ENCODE data around the gene ALOX12B.
"Not testable (repeated sequence)": the region's sequence is repeated elsewhere in the genome, so short reads cannot be mapped to it uniquely, and the experiment has no call there.

Gene ALOX12B

DNA sequence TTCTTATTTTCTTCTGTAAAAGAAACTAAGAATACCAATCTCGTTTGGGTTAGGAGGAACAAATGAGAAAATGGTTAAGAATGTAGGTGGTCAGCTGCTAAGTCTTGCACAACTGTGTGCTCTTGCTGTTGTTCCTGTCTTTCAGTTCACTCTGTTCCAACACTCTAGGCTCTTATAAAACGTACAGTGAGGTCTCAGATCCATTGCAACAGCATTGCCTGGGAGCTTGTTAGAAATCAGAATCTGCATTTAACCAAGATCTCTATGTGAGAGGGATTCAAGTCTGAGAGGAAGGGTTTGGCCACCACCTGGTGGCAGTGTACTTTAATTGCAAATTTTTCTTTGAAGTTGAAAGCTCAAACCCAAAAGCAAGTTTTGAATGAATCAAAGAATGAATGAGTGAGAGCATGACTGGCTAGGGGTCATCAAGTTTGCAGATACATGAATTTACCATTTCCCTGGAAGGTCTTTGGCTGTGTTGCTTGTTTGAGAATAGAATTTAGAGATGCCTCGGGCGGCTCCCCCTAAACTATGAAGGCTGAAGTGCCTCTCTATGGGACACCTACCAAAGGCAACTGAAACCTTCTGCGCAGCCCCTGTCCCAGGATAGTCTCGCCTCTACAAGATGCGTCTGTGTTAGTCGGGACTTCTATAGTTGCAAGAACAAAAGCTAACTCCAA lies 46.1 kb downstream of the ALOX12B start:
- 78 to 79% methylated on average over 4 to 7 of the region's 8 CpGs for WGBS, 2 experiments (ENCODE audit: insufficient coverage in 2 of 2)
- Histone ChIP-seq H3K4me3 (ENCODE audit: extremely low read depth, insufficient read depth, low read length, poor library complexity, severe bottlenecking) (no peak overlapping the region), H3K4me1 (ENCODE audit: control insufficient read depth, insufficient read depth, low read length, poor library complexity, severe bottlenecking) (peaks cover 5% of the 10 kb centered on the region), H3K36me3 (ENCODE audit: control insufficient read depth, insufficient read depth, low read length) (no peaks in the 10 kb centered on the region), H3K9me3 (ENCODE audit: control insufficient read depth, low read length) (peaks cover 8% of the 10 kb centered on the region), H3K27ac (ENCODE audit: low read depth, low read length, severe bottlenecking) (peak overlapping the region; percentile 89)

DNA sequence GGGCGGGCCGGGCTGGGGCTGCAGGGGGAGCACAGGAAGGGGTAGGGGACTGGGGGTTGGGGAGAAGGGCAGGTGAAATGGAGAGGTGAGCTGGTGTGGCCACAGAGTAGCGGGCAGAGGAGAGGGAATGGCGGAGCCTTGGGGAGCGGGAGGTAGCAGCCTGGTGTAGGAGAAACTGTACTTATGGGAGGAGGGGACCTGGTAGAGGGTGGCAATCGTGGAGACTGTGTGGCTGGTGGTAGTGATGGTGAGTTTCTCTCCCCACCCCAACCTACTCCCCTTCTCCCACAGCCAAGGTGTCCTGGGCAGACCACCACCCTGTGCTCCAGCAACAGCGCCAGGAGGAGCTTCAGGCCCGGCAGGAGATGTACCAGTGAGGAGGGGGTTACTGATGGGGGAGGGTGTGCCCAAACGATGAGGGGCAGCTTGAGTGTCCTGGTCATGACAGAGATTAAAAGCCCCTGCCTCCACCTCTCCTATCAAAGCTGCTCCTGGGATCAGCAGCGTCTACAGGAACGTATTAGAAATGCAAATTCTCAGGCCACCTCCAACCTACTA lies 47.8 kb downstream of the ALOX12B start:
- 96 to 100% methylated on average over 1 to 4 of the region's 11 CpGs for WGBS, 2 experiments (ENCODE audit: insufficient coverage in 2 of 2)

DNA sequence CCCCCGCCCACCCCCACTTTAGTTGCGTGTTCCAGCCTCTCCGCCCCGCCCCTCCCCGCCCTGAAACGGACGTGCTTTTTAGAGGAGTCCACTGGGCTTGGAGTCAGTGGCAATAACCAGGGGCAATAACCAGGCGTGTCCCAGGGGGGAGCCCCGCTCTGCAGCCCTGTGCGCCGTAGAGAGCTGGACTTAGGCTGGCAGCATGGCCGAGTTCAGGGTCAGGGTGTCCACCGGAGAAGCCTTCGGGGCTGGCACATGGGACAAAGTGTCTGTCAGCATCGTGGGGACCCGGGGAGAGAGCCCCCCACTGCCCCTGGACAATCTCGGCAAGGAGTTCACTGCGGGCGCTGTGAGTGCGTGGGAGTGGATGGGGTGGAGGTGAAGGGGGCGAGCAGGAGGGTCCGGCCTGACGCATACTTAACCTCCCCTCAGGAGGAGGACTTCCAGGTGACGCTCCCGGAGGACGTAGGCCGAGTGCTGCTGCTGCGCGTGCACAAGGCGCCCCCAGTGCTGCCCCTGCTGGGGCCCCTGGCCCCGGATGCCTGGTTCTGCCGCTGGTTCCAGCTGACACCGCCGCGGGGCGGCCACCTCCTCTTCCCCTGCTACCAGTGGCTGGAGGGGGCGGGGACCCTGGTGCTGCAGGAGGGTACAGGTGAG lies 48.4 kb downstream of the ALOX12B start, which contains the start of gene ALOX15B:
ALOX15B (plus strand) TSS at position 106 of the 657 bp plus-strand sequence; CDS start at position 203, 97 bp downstream.
- 88 to 95% methylated on average over 19 to 24 of the region's 37 CpGs for whole genome bisulfite sequencing, 2 experiments (ENCODE audit: insufficient coverage in 2 of 2)
- Histone ChIP-seq H3K36me3 (ENCODE audit: control insufficient read depth, insufficient read depth, low read length) (no peaks in the 10 kb centered on the region), H3K4me3 (ENCODE audit: extremely low read depth, insufficient read depth, low read length, poor library complexity, severe bottlenecking) (no peak within 1 kb of the TSS)

More for the DNA sequence above, 47.8 kb downstream of the ALOX12B start:
- H3K9me3 ChIP-seq (ENCODE audit: control insufficient read depth, low read length) = peaks cover 8% of the 10 kb centered on the region
- no peak overlapping the region for H3K4me3 ChIP-seq (ENCODE audit: extremely low read depth, insufficient read depth, low read length, poor library complexity, severe bottlenecking)
- H3K27ac ChIP-seq (ENCODE audit: low read depth, low read length, severe bottlenecking) = no peak overlapping the region
- H3K4me1 ChIP-seq (ENCODE audit: control insufficient read depth, insufficient read depth, low read length, poor library complexity, severe bottlenecking) = peaks cover 5% of the 10 kb centered on the region
- no peaks in the 10 kb centered on the region for H3K36me3 ChIP-seq (ENCODE audit: control insufficient read depth, insufficient read depth, low read length)

DNA sequence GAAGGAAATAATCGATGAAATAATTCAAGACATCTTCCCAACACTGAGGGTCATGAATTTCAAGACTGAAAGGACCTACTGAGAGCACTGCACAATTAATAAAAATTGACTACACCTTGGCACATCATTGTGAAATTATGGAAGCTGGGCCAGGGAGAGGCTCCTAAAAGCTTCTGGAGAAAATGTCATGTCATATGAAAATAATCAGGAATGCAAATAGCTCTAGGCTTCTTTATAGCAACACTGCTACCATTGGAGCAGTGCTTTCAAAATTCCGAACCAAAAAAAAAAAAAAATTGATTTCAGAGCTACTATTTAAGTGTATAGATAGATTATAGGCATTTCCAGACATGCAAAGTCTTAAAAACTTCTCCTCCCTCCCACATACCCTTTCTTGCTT lies 55.1 kb downstream of the ALOX12B start:
- Histone ChIP-seq H3K36me3 (ENCODE audit: control insufficient read depth, insufficient read depth, low read length) (no peaks in the 10 kb centered on the region), H3K9me3 (ENCODE audit: control insufficient read depth, low read length) (peaks cover 6% of the 10 kb centered on the region), H3K4me1 (ENCODE audit: control insufficient read depth, insufficient read depth, low read length, poor library complexity, severe bottlenecking) (no peaks in the 10 kb centered on the region), H3K4me3 (ENCODE audit: extremely low read depth, insufficient read depth, low read length, poor library complexity, severe bottlenecking) (no peak overlapping the region), H3K27ac (ENCODE audit: low read depth, low read length, severe bottlenecking) (no peak overlapping the region)
- no CpG with 5 or more reads among the region's 2 CpGs for WGBS, 2 experiments (ENCODE audit: insufficient coverage in 2 of 2)

More for the DNA sequence above, 48.4 kb downstream of the ALOX12B start, which contains the start of gene ALOX15B:
- Histone ChIP-seq H3K4me1 (ENCODE audit: control insufficient read depth, insufficient read depth, low read length, poor library complexity, severe bottlenecking) (peaks cover 5% of the 10 kb centered on the region), H3K9me3 (ENCODE audit: control insufficient read depth, low read length) (peaks cover 8% of the 10 kb centered on the region), H3K27ac (ENCODE audit: low read depth, low read length, severe bottlenecking) (no peak within 1 kb of the TSS)

GRCh38 chr17:8031950-8032349 lies 55.6 kb downstream of the ALOX12B start:
- no CpG with 5 or more reads among the region's 1 CpG for WGBS, 2 experiments (ENCODE audit: insufficient coverage in 2 of 2)
- Histone ChIP-seq H3K36me3 (ENCODE audit: control insufficient read depth, insufficient read depth, low read length) (no peaks in the 10 kb centered on the region), H3K4me3 (ENCODE audit: extremely low read depth, insufficient read depth, low read length, poor library complexity, severe bottlenecking) (no peak overlapping the region), H3K4me1 (ENCODE audit: control insufficient read depth, insufficient read depth, low read length, poor library complexity, severe bottlenecking) (no peaks in the 10 kb centered on the region), H3K27ac (ENCODE audit: low read depth, low read length, severe bottlenecking) (no peak overlapping the region), H3K9me3 (ENCODE audit: control insufficient read depth, low read length) (peaks cover 6% of the 10 kb centered on the region)

DNA sequence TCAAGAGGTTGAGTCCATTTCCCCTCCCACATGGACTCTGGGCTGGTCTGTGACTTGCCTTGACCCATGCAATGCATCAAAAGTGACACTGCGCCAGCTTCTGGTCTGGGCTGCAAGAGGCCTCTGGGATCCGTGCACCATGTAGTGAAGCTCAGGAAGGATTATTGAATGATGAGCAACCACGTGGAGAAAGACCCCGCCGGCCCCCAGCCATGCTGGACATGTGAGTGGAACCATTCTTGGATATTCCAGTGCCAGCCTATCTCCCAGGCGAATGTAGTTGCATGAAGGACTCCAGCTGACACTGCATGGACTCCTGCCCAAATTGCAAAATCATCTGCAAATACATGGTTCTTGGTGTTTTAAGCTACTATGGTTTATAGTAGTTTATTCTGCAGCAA lies 56.3 kb downstream of the ALOX12B start:
- H3K4me3 ChIP-seq (ENCODE audit: extremely low read depth, insufficient read depth, low read length, poor library complexity, severe bottlenecking) = no peak overlapping the region
- peaks cover 6% of the 10 kb centered on the region for H3K9me3 ChIP-seq (ENCODE audit: control insufficient read depth, low read length)
- no peak overlapping the region for H3K27ac ChIP-seq (ENCODE audit: low read depth, low read length, severe bottlenecking)
- no peaks in the 10 kb centered on the region for H3K4me1 ChIP-seq (ENCODE audit: control insufficient read depth, insufficient read depth, low read length, poor library complexity, severe bottlenecking)
- no peaks in the 10 kb centered on the region for H3K36me3 ChIP-seq (ENCODE audit: control insufficient read depth, insufficient read depth, low read length)
- WGBS, 2 experiments (ENCODE audit: insufficient coverage in 2 of 2) = 91 to 93% methylated on average over 5 to 6 of the region's 6 CpGs

GRCh38 chr17:8029121-8029520 lies 58.4 kb downstream of the ALOX12B start:
- Histone ChIP-seq H3K4me3 (ENCODE audit: extremely low read depth, insufficient read depth, low read length, poor library complexity, severe bottlenecking) (no peak overlapping the region), H3K27ac (ENCODE audit: low read depth, low read length, severe bottlenecking) (no peak overlapping the region), H3K9me3 (ENCODE audit: control insufficient read depth, low read length) (peaks cover 6% of the 10 kb centered on the region), H3K4me1 (ENCODE audit: control insufficient read depth, insufficient read depth, low read length, poor library complexity, severe bottlenecking) (no peaks in the 10 kb centered on the region), H3K36me3 (ENCODE audit: control insufficient read depth, insufficient read depth, low read length) (no peaks in the 10 kb centered on the region)
- WGBS, 2 experiments (ENCODE audit: insufficient coverage in 2 of 2) = 55 to 90% methylated on average over 1 to 4 of the region's 5 CpGs

- peaks cover 6% of the 10 kb centered on the region for H3K9me3 ChIP-seq (ENCODE audit: control insufficient read depth, low read length)
- 86 to 100% methylated on average over 4 to 6 of the region's 9 CpGs for WGBS, 2 experiments (ENCODE audit: insufficient coverage in 2 of 2)
- no peak overlapping the region for H3K4me3 ChIP-seq (ENCODE audit: extremely low read depth, insufficient read depth, low read length, poor library complexity, severe bottlenecking)
- H3K36me3 ChIP-seq (ENCODE audit: control insufficient read depth, insufficient read depth, low read length) = no peaks in the 10 kb centered on the region
- H3K4me1 ChIP-seq (ENCODE audit: control insufficient read depth, insufficient read depth, low read length, poor library complexity, severe bottlenecking) = peaks cover 11% of the 10 kb centered on the region
- no peak overlapping the region for H3K27ac ChIP-seq (ENCODE audit: low read depth, low read length, severe bottlenecking)
Observed at GRCh38 chr17:8025176-8025911, 62.2 kb downstream of the ALOX12B start.

DNA sequence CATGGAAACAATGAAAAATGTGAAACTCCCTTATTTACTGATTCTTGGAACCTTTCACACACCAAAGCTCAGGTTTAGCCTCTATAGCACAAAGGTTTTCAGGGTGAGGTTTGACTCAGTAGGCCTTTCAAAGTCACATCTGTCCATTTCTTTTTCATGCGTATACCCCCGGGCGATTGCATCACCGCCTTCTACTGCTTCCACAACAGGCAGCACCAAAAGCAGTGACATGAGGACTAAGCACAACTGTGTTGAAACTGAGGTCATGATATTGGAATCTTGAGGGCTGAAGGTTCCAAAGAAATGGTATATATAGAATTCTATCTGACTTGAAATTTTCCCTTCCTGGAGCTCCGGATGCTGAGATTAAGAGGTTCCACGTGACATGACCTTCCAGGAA lies 63.4 kb downstream of the ALOX12B start:
- H3K36me3 ChIP-seq (ENCODE audit: control insufficient read depth, insufficient read depth, low read length); H3K27ac ChIP-seq (ENCODE audit: low read depth, low read length, severe bottlenecking); H3K4me3 ChIP-seq (ENCODE audit: extremely low read depth, insufficient read depth, low read length, poor library complexity, severe bottlenecking); H3K9me3 ChIP-seq (ENCODE audit: control insufficient read depth, low read length): not testable (repeated sequence)
- peaks cover 18% of the 10 kb centered on the region for H3K4me1 ChIP-seq (ENCODE audit: control insufficient read depth, insufficient read depth, low read length, poor library complexity, severe bottlenecking)
- WGBS, 2 experiments (ENCODE audit: insufficient coverage in 2 of 2) = 80 to 90% methylated on average over 1 to 4 of the region's 6 CpGs
